ENCODE data around the gene CD2AP.

GRCh38 chr6:47483516-47483852 lies 5.9 kb downstream of the CD2AP start:
- TF ChIP-seq CTCF (IDR thresholded peaks at IDR 0.05; ENCODE audit: low read depth, low read length, missing input control) (no peak), REST (IDR thresholded peaks at IDR 0.05) (no peak), YY1 (IDR thresholded peaks at IDR 0.05) (no peak), RAD21 (IDR thresholded peaks at IDR 0.05) (no peak), MAX (IDR thresholded peaks at IDR 0.05) (no peak), JUND (IDR thresholded peaks at IDR 0.05) (no peak), ZBTB33 (IDR thresholded peaks at IDR 0.05) (no peak), TAF1 (conservative IDR thresholded peaks at IDR 0.05) (no peak), RXRA (IDR thresholded peaks at IDR 0.05) (no peak), HNF4G (IDR thresholded peaks at IDR 0.05) (no peak)

Measured in liver (tissue), 3 donors.